NOMO-1 treated with DMSO at 0.1 percent for 48 hours (cell line): ENCODE results near the gene TYRO3.

Experiments used
- DNase-seq: peaks from one replicate; lab custom pipeline; 2025; ENCODE audit not compliant: unreplicated experiment; lab: John Stamatoyannopoulos, UW

TYRO3 gene

GRCh38 chr15:41603411-41603935, 44.5 kb downstream of the TYRO3 start:
- DNase-seq: no peak

- peak; percentile 67 for DNase-seq
Measured at GRCh38 chr15:41603941-41604911, 45.2 kb downstream of the TYRO3 start.

GRCh38 chr15:41605566-41605965, 46.6 kb downstream of the TYRO3 start:
- no peak for DNase-seq

GRCh38 chr15:41606997-41607396, 48.0 kb downstream of the TYRO3 start:
- DNase-seq: no peak

- no peak for DNase-seq
Measured at GRCh38 chr15:41609123-41609522, 50.1 kb downstream of the TYRO3 start.

GRCh38 chr15:41610048-41610447, 51.0 kb downstream of the TYRO3 start:
- DNase-seq: no peak

GRCh38 chr15:41620536-41621199, 61.7 kb downstream of the TYRO3 start:
- peak; percentile 6 for DNase-seq

GRCh38 chr15:41621200-41622193, 62.5 kb downstream of the TYRO3 start:
- peak; percentile 91 for DNase-seq

- DNase-seq: no peak
Measured at GRCh38 chr15:41622901-41623300, 63.9 kb downstream of the TYRO3 start.

- no peak for DNase-seq
Measured at GRCh38 chr15:41627203-41627602, 68.2 kb downstream of the TYRO3 start.

- no peak for DNase-seq
Measured at GRCh38 chr15:41629463-41629862, 70.5 kb downstream of the TYRO3 start.

GRCh38 chr15:41629883-41630282, 70.9 kb downstream of the TYRO3 start:
- no peak for DNase-seq

GRCh38 chr15:41630616-41631217, 71.7 kb downstream of the TYRO3 start:
- DNase-seq: peak; percentile 73

- no peak for DNase-seq
Measured at GRCh38 chr15:41631880-41632470, 73.0 kb downstream of the TYRO3 start.
